Right renal pelvis (tissue), 4 donors: ENCODE results near the gene AQP7. TPM values are rescaled to one million over a fixed set of nuclear protein-coding genes. Genes with fewer than 3 reads are reported as not detected.
"Not testable (repeated sequence)": the region's sequence is repeated elsewhere in the genome, so short reads cannot be mapped to it uniquely, and the experiment has no call there.

Experiments used
- DNase-seq, 4 donors: peaks; one replicate each; pipeline ENCODE4 v3.0.0-alpha.2; 2013; ENCODE audit warnings: low read depth in 4 of 4, low spot score in 3 of 4, missing footprints in 1 of 4
- polyA plus RNA-seq, 4 donors: library from polyadenylated mRNA; unstranded; fragments of 120-200 nt; gene quantifications; one replicate each; pipeline ENCODE4 v1.2.1, GENCODE V29; 2013; ENCODE audit not compliant: insufficient read length in 4 of 4

Gene AQP7
- polyA plus RNA-seq, 4 donors = 17.9 to 22.4 (median 19.4) TPM

DNA sequence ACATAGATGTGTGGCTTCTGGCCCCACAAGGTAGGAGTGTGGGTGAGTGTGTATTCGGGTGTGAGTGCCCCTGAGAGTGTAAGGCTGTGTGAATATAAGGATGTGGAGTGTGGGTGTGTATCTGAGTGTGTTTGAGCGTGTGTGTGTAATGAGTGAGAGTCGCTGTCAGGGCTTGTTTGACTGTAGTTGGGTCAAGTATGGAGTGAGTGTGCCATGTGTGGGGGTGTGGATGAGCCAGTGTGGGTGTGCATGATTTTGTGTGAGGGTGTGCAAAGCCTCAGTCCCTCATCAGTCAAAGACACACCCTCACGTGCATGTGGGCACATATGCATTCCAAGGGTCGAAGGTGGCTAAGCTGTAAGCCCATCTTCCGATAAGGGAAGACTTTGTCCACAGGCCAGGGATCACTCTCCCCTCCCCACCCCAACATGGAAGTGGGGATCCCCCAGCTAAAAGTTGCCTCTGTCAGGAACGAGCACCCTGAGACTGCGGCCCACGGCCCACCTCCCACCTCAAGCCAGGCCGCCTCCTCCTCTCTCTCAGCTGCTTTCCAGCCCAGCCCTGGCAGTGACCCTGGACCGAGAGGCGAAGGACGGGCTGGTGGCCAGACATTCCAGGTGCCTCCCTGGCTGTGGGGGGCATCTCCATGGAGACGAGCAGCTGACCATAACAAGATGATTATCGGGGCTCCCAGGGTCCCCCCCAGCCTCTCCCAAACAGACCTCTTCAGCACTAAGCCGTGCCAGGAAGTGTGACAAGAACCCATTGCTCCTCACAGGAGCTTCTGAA, 32.1 kb upstream of the AQP7 start:
- DNase-seq = no peak

GRCh38 chr9:33433871-33434270, 31.5 kb upstream of the AQP7 start:
- DNase-seq = no peak

- DNase-seq = no peak
These were observed 29.1 kb upstream of the AQP7 start for GRCh38 chr9:33431420-33431819.

- DNase-seq = no peak
These were observed 28.6 kb upstream of the AQP7 start for GRCh38 chr9:33430942-33431341.

DNA sequence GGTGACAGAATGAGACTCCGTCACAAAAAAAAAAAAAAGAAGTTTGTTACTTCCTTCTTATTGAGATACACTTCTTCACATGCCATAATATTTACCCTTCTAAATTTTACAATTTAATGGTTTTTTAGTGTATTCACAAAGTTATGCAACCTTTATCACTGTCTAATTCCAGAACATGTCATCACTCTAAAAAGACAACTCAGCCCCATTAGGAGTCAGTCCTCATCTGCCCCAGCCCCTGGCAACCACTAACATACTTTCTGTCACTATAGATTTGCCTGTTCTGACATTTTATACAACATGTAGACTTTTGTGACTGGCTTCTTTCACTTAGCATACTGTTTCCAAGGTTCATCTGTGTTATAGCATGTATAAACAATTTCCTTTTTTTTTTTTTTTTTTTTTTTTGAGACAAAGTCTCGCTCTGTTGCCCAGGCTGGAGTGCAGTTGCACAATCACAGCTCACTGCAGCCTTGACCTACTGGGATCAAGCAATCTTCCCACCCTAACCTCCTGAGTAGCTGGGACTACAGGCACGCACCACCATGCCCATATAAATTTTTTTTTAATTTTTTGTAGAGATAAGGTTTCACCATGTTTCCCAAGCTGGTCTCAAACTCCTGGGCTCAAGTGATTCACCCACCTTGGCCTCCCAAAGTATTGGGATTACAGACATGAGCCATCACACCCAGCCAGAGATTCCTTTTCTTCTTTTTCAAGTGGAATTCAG, 27.1 kb upstream of the AQP7 start:
- no peak for DNase-seq

- DNase-seq = no peak
These were observed 24.5 kb upstream of the AQP7 start for GRCh38 chr9:33426843-33427293.

DNA sequence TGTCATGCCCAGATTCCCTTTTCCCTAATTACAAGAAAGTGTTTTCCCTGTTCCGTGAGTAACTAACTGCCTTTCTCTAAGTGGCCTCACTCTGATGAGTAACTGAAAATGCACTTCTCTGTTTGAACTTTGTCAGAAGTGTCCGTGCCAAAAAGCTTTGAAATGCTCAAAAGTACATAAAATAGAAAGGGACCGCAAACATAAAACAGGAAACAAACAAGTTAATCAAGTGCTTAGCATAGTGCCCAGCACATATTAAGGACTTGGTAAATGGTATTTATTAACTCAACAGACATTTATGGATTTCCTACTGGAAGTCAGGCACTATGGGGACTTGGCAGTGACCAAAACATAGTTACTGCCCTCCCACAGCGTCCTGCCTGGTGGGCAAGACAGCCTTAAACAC, 22.8 kb upstream of the AQP7 start:
- no peak for DNase-seq

DNA sequence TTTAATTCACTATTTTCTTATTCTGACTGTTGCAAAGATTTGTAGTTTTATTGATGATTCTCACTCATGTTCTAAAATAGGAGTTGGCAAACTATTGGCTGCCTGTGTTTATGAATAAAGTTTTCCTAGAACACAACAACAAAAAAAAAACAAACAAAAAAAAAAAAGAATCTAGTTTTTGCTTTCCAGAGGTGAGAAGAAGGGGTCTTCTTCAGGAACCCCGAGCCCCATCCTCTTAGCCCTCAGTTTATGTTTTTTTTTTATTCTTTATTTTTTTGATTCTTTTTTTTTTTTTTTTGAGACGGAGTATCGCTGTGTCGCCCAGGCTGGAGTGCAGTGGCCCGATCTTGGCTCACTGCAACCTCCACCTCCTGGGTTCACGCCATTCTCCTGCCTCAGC, 22.1 kb upstream of the AQP7 start:
- not testable (repeated sequence) for DNase-seq

- DNase-seq = not testable (repeated sequence)
These were observed 21.7 kb upstream of the AQP7 start for GRCh38 chr9:33424043-33424442.

DNA sequence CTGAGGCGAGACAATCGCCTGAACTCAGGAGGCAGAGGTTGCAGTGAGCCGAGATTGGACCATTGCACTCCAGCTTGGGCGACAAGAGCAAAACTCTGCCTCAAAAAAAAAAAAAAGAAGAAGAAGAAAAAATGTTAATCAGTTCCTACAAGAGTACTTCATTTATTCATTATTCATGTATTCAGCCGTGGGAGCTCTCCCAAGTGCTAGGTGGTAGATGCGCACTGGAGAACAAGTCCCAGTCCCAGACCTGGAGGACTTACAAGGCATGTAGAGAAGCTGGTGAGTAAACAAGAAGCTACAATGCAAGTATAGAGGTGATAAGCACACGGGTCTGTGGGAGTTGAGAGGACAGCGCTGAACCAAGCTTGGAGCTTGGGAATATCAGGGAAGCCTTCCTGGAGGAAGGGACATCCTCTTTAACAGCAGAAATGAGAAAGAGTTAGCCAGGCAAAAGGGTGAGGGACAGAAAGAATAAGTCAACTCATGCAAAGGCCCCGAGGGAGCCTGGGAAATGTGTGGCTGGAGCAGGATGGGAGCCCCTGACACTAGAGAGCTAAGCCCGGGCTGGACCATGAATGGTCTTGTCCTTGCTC, 17.4 kb upstream of the AQP7 start:
- no peak for DNase-seq

DNA sequence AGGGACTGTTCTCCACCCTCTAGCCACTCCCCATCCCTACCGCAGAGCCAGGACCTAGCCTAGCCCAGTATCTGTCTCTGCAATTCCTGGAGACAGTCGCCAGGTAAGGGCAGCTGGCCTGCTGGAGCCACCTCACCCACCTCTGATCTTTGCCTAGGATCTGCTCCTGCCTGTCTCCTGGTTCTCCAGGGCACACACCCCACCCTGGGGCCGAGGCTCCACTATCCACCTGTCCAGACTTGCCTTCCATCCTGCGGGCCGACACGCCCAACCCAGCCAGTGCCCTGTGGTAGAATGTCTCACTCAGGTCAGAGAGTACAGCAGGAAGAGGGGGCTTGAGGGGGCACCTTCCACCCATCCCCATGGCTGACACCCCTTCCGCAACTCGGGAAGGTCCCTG, 15.7 kb upstream of the AQP7 start:
- DNase-seq = no peak

- DNase-seq = no peak
These were observed 14.6 kb upstream of the AQP7 start for GRCh38 chr9:33416996-33417395.

DNA sequence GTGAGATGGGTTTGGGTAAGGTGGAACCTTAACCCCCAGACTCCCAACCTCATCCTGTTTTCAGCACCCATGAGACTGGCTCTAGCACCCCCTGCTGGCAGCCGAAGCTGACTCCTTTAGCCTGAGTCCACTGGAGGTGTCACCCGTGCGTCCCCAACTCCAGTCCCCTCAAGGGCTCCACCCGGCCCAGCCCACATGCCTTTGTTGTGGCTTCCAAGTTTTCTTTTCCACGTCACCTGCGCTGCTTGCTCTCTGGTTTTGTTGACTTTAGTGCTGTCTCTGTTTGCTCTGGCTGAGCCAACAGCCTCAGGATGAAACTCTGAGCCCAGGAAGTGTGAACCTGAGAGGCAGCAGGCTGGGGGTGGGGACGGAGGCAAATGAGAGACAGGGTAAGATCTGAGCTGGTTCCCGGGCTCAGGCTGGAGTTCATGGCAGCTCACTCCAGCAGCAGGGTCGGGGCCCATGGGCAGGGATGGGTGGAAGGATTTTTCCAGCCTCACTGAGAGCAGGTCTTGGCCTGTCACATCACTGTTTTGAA, 13.2 kb upstream of the AQP7 start:
- no peak for DNase-seq

GRCh38 chr9:33414889-33415500, 12.6 kb upstream of the AQP7 start:
- DNase-seq = no peak

DNA sequence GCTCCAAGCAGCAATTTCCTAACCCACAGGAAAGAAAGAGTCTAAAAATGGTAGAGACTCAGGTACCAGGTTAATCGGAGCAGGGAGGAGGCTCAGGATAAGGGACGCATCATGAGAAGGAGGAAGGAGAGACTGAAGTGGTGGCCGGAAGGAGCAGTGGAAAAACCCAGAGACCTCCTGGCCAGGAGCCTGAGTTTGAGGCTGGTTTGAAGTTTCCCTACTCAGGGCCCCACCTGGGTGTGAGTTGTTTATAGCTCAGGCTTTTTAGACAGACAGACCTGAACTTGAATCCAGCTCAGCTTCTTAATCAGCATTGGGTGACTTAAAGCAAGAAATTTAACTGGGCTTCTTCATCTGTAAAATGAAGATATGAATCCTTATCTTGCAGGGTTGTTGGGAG, 11.9 kb upstream of the AQP7 start:
- no peak for DNase-seq

DNA sequence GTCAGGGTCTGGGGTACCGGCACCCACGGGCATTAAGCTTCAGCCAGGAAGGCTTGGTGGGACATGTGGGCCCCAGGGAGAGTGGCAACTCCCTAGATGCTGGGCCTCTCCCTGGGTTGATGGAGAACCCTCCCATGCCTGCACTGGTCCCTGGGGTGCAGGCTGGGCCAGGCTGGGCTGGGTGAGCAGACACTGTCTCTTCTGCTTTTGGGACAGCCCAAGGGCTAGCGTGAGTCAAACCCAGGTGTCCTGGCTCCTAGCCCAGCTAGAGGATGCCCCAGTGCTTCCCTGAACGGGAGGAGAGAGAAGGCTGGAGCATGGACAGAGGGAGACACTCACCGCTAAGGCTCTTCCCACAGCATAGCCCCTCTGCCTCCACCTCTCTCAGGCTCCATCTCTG, 5.7 kb upstream of the AQP7 start:
- DNase-seq = no peak

DNA sequence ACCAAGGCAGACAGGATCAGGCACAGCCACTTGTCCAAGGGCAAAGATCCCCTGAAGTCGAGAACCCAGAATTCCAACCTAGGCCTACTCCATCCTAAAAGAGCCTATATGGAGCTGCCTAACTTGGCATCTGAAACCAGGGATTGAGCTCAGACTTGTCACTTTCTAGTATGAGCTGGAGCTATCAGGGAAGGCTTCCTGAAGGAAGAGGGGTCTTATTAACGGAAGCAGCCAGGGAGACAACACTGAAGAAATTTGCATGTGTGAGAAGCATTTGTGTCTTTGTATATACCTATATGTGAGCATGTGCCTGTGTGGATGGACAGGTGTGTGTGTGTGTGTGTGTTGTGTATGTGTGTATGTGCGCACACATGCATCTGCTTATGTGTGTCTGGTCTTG, 4.7 kb upstream of the AQP7 start:
- DNase-seq = no peak

DNA sequence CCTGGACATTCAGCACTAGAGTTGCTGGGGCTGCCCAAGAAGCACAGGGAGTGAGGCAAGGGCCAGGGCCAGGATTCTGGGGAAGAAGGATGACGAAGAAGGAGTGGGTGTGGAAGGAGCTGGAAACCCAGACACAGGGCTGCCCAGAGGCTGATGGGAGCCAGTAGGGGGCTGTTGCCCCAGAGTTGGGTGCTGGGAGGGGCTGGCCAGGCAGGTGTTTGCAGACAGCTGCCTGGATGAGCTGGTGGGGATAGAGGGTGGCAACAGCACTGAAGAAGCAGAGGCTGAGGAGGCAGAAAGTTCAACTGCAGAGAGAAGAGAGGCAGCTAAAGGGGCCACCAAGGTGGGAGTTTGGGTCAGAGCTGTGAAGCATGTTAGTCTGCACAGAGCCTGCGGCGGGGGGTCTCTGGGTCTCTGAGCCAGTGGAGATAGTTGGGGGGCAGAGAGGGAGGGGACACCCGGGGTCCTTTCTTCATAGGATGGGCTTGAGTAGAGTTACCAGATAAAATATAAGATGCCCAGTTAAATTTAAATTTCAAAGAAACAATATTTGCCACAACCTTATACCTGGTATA, 2.5 kb upstream of the AQP7 start:
- no peak for DNase-seq

DNA sequence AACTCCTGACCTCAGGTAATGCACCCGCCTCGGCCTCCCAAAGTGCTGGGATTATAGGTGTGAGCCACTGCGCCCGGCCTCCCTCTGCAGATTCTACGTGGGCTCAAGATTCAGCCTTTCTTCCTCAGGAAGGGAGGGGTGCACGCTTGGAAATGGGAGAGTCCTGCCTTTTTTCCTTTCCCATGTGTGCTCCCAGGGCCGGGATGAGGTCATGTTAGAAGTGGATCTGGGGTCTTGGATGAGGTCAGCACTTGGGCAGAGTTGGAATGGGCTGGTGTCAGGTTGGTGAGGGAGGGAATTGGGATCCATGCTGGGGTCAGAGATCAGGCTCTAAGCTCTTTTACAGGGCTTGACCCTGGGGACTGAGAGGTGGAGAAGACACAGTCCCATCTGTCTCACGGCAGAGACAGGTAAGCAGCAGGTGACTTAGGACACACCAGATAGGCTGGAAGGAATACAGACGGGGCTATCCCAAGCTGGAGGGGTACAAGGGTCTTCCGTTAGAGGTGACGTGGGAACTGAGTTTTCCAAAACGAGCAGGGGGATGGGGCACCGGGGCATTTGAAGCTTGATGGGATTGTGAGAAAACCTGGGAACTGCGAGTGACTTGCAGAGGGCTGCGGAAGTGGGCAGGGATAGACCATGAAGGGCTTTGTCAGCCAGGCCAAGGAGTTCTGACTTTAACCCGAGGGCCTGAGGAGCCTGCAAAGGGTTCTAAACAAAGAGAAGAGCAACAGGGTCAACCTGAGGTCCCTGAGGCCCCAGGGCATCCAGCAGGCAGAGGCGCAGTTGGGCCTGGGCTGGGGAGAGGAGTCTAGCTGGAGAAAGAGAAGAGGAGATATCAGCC, 1.8 kb upstream of the AQP7 start:
- DNase-seq = no peak

DNA sequence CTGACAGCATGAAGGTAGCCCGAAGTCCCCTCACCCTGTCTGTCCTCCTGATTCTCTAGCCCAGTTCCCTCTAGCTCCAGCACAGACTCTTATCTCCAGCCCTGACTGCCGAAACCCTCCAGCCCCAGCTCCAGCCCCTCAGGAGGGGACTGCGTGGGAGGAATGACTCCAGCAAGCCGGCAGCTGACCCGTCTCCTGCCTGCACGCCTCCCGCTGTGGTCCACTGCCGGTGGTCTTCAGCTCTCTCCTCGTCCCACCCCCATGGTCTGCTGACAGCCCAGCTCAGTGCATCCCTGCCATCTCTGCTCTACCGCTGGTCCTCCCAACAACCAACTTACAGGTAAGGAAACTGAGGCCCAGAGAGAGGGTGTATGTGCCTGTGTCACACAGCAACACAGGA, 559 bp downstream of the AQP7 start:
- not testable (repeated sequence) for DNase-seq
